ENCODE data around the gene PPME1.
"Not testable (repeated sequence)": the region's sequence is repeated elsewhere in the genome, so short reads cannot be mapped to it uniquely, and the experiment has no call there.

The PPME1 gene

DNA sequence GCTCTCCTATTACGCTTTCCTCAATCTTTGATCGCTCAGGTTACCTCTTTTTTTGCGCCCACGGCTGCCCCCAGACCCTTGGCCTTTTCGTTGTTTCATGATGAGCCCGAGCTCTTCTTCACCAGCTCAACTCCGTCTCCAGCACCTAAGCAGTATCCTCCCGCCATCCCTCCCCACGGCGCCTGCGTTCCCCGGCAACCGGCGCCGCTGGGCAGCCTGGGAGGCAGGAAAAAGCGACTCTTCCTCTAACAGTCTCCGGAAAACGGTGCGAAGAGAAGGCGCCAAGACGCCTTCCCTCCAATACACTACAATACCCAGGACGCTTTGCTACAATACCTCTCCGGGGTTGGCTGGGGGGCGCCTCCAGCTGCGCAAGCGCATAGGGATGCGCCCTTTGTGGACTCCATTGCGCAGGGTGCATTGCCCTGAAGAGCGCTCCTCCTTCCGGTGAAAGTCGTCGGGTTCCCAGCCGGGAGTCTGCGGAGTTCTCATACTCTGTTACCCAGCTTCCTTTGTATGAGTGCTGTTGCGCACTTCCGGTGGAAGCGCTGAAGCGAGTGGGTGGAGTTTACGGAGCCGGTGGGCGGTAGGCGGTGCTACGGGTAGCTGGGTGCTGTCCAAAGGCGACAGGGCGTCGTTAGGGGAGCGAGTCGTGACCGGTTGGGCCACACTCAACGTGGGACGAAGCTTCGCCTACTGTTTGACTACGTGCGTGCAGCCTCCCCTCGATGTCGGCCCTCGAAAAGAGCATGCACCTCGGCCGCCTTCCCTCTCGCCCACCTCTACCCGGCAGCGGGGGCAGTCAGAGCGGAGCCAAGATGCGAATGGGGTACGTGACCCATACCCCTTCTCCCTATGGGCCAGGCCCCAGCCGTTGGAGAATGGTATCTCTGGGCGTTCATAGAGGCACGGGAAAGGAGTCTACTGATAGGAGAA is at the start of gene PPME1, which contains the start of gene C2CD3:
Gene PPME1 (plus strand): TSS at position 596 of the 936 bp plus-strand sequence. CDS start 133 bp downstream, at position 729.
Gene C2CD3 (minus strand): TSS at position 309 of the 936 bp plus-strand sequence. CDS start 210 bp downstream, at position 99.
- H3K4me1 Mint-ChIP-seq (ENCODE audit: low read depth): peaks cover 12% of the 10 kb centered on the region
- peaks cover 11% of the 10 kb centered on the region for H3K36me3 Mint-ChIP-seq (ENCODE audit: low read depth)
- H3K27ac Mint-ChIP-seq: no peak within 1 kb of the TSS
- no peaks in the 10 kb centered on the region for H3K9me3 Mint-ChIP-seq
- no peaks in the 10 kb centered on the region for H3K27me3 Mint-ChIP-seq (ENCODE audit: low read depth)
- no peak within 1 kb of the TSS for H3K4me3 Mint-ChIP-seq

DNA sequence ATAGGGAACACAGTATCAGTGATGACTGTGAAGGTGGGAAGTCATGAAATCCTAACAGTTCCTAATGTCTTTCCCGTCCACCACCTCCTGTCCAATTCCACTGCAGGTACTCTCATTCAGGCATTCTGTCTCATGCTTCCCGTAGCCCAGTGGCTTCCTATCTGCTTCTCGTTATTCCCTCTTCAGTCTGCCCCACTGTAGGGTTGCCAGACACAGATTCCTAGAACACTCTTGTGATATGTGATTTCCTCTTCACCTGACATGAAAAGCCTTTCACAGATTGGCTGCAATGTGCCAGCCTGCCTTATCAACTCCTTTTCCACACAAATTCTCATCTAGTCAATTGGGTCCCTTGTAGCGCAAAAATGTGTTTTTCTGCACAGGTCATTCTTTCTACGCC is 49.3 kb upstream of the PPME1 start:
- no peak overlapping the region for H3K4me3 Mint-ChIP-seq
- H3K4me1 Mint-ChIP-seq (ENCODE audit: low read depth): no peaks in the 10 kb centered on the region
- H3K9me3 Mint-ChIP-seq: no peaks in the 10 kb centered on the region
- peaks cover 16% of the 10 kb centered on the region for H3K36me3 Mint-ChIP-seq (ENCODE audit: low read depth)
- no peaks in the 10 kb centered on the region for H3K27me3 Mint-ChIP-seq (ENCODE audit: low read depth)
- H3K27ac Mint-ChIP-seq: no peak overlapping the region

- no peaks in the 10 kb centered on the region for H3K27me3 Mint-ChIP-seq (ENCODE audit: low read depth)
- H3K4me3 Mint-ChIP-seq: no peak overlapping the region
- H3K4me1 Mint-ChIP-seq (ENCODE audit: low read depth): no peaks in the 10 kb centered on the region
- no peak overlapping the region for H3K27ac Mint-ChIP-seq
- H3K36me3 Mint-ChIP-seq (ENCODE audit: low read depth): peaks cover 12% of the 10 kb centered on the region
- H3K9me3 Mint-ChIP-seq: no peaks in the 10 kb centered on the region
Measured at GRCh38 chr11:74123008-74123448, 48.1 kb upstream of the PPME1 start.

DNA sequence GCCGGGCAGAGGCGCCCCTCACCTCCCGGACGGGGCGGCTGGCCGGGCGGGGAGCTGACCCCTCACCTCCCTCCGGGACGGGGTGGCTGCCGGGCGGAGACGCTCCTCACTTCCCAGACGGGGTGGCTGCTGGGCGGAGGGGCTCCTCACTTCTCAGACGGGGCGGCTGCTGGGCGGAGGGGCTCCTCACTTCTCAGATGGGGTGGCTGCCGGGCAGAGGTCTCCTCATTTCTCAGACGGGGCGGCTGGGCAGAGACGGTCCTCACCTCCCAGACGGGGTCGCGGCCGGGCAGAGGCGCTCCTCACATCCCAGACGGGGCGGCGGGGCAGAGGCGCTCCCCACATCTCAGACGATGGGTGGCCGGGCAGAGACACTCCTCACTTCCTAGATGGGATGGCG is 42.0 kb upstream of the PPME1 start:
- not testable (repeated sequence) for H3K27me3 Mint-ChIP-seq (ENCODE audit: low read depth); H3K27ac Mint-ChIP-seq; H3K9me3 Mint-ChIP-seq; H3K4me3 Mint-ChIP-seq; H3K4me1 Mint-ChIP-seq (ENCODE audit: low read depth)
- H3K36me3 Mint-ChIP-seq (ENCODE audit: low read depth): peaks cover 17% of the 10 kb centered on the region

DNA sequence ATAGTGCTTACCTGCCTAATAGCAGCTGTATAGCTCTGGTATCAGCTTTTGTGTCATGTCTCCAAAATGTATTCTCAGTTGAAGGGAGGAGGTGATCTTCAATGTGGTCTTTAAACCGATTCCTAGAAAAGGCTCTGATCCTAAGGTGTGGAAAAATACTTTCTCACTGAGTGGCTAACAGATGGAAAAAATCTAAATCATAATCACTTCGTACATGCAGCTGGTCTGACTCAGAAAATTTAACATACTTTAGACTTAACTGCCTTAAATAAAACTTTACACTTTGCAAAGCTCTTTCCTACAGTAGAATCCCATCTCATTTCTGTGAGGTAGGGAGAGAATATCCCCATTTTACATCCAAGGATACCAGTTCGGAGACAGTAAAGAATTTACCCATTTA is 38.3 kb upstream of the PPME1 start:
- peaks cover 2% of the 10 kb centered on the region for H3K4me1 Mint-ChIP-seq (ENCODE audit: low read depth)
- no peaks in the 10 kb centered on the region for H3K9me3 Mint-ChIP-seq
- H3K36me3 Mint-ChIP-seq (ENCODE audit: low read depth): peaks cover 28% of the 10 kb centered on the region
- H3K27ac Mint-ChIP-seq: no peak overlapping the region
- no peaks in the 10 kb centered on the region for H3K27me3 Mint-ChIP-seq (ENCODE audit: low read depth)
- H3K4me3 Mint-ChIP-seq: no peak overlapping the region

GRCh38 chr11:74133436-74133835 is 37.7 kb upstream of the PPME1 start:
- no peak overlapping the region for H3K4me3 Mint-ChIP-seq

GRCh38 chr11:74134661-74135060 is 36.4 kb upstream of the PPME1 start:
- Mint-ChIP-seq H3K27ac (no peak overlapping the region), H3K9me3 (no peaks in the 10 kb centered on the region), H3K4me3 (no peak overlapping the region), H3K27me3 (ENCODE audit: low read depth) (no peaks in the 10 kb centered on the region), H3K36me3 (ENCODE audit: low read depth) (peaks cover 34% of the 10 kb centered on the region), H3K4me1 (ENCODE audit: low read depth) (peaks cover 2% of the 10 kb centered on the region)

More at GRCh38 chr11:74133436-74133835, 37.7 kb upstream of the PPME1 start:
- H3K4me1 Mint-ChIP-seq (ENCODE audit: low read depth): peaks cover 2% of the 10 kb centered on the region
- no peaks in the 10 kb centered on the region for H3K9me3 Mint-ChIP-seq
- H3K27me3 Mint-ChIP-seq (ENCODE audit: low read depth): no peaks in the 10 kb centered on the region
- no peak overlapping the region for H3K27ac Mint-ChIP-seq
- peaks cover 34% of the 10 kb centered on the region for H3K36me3 Mint-ChIP-seq (ENCODE audit: low read depth)

- no peak overlapping the region for H3K27ac Mint-ChIP-seq
- H3K27me3 Mint-ChIP-seq (ENCODE audit: low read depth): no peaks in the 10 kb centered on the region
- no peak overlapping the region for H3K4me3 Mint-ChIP-seq
- peaks cover 31% of the 10 kb centered on the region for H3K36me3 Mint-ChIP-seq (ENCODE audit: low read depth)
- peaks cover 2% of the 10 kb centered on the region for H3K4me1 Mint-ChIP-seq (ENCODE audit: low read depth)
- no peaks in the 10 kb centered on the region for H3K9me3 Mint-ChIP-seq
Measured at GRCh38 chr11:74135127-74135840, 35.8 kb upstream of the PPME1 start.

GRCh38 chr11:74138021-74138420 is 33.1 kb upstream of the PPME1 start:
- H3K36me3 Mint-ChIP-seq (ENCODE audit: low read depth): peaks cover 22% of the 10 kb centered on the region
- H3K4me3 Mint-ChIP-seq: no peak overlapping the region
- no peaks in the 10 kb centered on the region for H3K9me3 Mint-ChIP-seq
- H3K27ac Mint-ChIP-seq: no peak overlapping the region
- H3K4me1 Mint-ChIP-seq (ENCODE audit: low read depth): peaks cover 2% of the 10 kb centered on the region
- H3K27me3 Mint-ChIP-seq (ENCODE audit: low read depth): no peaks in the 10 kb centered on the region

- Mint-ChIP-seq H3K27ac (no peak overlapping the region), H3K4me3 (no peak overlapping the region), H3K36me3 (ENCODE audit: low read depth) (peaks cover 22% of the 10 kb centered on the region), H3K9me3 (no peaks in the 10 kb centered on the region), H3K4me1 (ENCODE audit: low read depth) (peaks cover 2% of the 10 kb centered on the region), H3K27me3 (ENCODE audit: low read depth) (no peaks in the 10 kb centered on the region)
Measured at GRCh38 chr11:74138572-74138971, 32.5 kb upstream of the PPME1 start.

DNA sequence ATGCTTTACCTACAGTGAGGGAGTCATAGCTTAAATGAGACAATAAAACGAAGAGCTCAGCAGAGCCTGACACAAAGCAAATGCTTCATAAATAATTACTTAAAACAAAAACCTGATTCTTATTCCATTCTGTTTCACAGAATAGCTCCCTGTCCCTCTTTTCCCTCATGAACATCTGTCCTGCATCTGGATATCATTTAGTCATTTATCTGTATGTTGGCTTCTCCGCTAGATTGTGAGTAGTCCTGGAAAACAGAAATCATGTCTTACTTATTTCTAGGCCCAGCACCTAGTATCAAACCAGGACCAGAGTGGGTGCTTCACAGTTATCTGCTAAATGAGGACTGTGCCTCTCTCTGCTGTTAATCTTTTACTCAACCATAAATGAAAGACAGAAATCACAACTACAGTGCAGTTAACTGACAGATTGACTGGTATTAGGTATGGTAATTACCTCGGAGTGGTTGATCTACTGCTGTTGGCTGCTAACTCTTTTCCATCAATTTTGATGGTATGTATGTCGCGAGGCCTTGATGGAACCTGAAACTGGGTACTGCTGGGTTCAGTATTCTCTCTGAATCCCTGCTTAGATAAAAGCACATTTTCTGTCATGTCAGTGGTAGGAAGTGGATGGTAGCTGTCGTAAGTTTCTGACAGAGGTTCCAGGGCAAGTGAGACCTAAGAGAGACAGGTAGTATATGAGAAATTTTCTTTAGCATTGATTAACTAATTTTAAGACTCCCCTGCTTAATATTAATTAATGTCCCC is 31.8 kb upstream of the PPME1 start:
- Mint-ChIP-seq H3K27me3 (ENCODE audit: low read depth) (no peaks in the 10 kb centered on the region), H3K27ac (no peak overlapping the region), H3K4me3 (no peak overlapping the region), H3K36me3 (ENCODE audit: low read depth) (peaks cover 18% of the 10 kb centered on the region), H3K4me1 (ENCODE audit: low read depth) (peaks cover 4% of the 10 kb centered on the region), H3K9me3 (no peaks in the 10 kb centered on the region)

DNA sequence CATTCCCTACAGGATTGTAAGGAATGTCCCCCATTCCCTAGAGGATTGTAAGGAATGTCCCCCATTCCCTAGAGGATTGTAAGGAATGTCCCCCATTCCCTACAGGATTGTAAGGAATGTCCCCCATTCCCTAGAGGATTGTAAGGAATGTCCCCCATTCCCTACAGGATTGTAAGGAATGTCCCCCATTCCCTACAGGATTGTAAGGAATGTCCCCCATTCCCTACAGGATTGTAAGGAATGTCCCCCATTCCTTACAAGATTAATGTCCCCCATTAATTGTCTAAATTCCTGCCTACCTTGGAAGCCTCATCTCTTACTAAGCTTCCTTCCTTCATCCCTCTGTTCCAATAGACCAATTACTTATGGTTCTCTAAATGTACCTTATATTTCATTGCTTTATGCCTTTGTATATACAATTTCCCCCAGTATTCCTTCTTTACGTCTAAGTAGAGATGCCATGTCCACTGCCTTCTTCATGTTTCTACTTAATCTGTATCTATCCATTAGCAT is 31.1 kb upstream of the PPME1 start:
- peaks cover 17% of the 10 kb centered on the region for H3K36me3 Mint-ChIP-seq (ENCODE audit: low read depth)
- H3K27me3 Mint-ChIP-seq (ENCODE audit: low read depth); H3K27ac Mint-ChIP-seq; H3K4me1 Mint-ChIP-seq (ENCODE audit: low read depth); H3K4me3 Mint-ChIP-seq; H3K9me3 Mint-ChIP-seq: not testable (repeated sequence)

GRCh38 chr11:74141241-74141695 is 29.8 kb upstream of the PPME1 start:
- Mint-ChIP-seq H3K9me3 (no peaks in the 10 kb centered on the region), H3K4me3 (no peak overlapping the region), H3K36me3 (ENCODE audit: low read depth) (peaks cover 18% of the 10 kb centered on the region), H3K27me3 (ENCODE audit: low read depth) (no peaks in the 10 kb centered on the region), H3K27ac (no peak overlapping the region), H3K4me1 (ENCODE audit: low read depth) (peaks cover 2% of the 10 kb centered on the region)

DNA sequence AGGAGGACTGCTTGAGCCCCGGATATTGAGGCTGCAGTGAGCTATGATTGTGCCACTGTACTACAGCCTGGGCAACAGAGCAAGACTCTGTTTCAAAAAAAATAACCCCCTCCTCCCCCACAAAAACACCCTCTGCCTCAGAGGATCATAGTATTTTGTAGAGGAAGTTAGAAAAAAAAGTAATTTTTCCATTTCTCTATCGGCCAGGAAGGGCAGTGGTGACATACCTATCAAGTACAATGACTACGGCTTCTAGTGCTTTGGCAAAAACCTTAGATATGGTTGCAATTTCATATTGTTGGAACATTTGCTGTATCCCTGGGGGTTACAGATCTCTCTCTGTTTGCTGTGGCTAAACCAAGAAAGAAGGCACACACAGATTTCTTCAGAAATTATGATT is 29.2 kb upstream of the PPME1 start:
- H3K27ac Mint-ChIP-seq: no peak overlapping the region
- H3K27me3 Mint-ChIP-seq (ENCODE audit: low read depth): no peaks in the 10 kb centered on the region
- peaks cover 2% of the 10 kb centered on the region for H3K4me1 Mint-ChIP-seq (ENCODE audit: low read depth)
- H3K36me3 Mint-ChIP-seq (ENCODE audit: low read depth): peaks cover 18% of the 10 kb centered on the region
- H3K4me3 Mint-ChIP-seq: no peak overlapping the region
- H3K9me3 Mint-ChIP-seq: no peaks in the 10 kb centered on the region
